IMR-90 (cell line): ENCODE measurements around the gene DLX2. TPM values are rescaled to one million over a fixed set of nuclear protein-coding genes. Genes with fewer than 3 reads are reported as not detected.

Source experiments
- ATAC-seq: fragments of 200-7000 bp; cut with Tn5 transposase; 2 replicates; pipeline ENCODE4 v1.9.1; 2020; ENCODE audit warnings: low read depth, mild to moderate bottlenecking, moderate library complexity
- BruUV-seq: library from RNA; stranded (reverse); fragments of 400-500 nt; replicated peaks from 2 replicates; lab custom pipeline; 2021; lab: Mats Ljungman, UMichigan
- CTCF ChIA-PET: fragments of 300-600 bp; formaldehyde crosslinking; extraction: SDS; loops from one replicate; lab custom pipeline; 2021; ENCODE audit warnings: antibody characterized with exemption; lab: Yijun Ruan, JAX
- POLR2A ChIA-PET: fragments of 300-600 bp; sonication (Branson Sonifier 250); formaldehyde crosslinking; loops from one replicate; lab custom pipeline; 2022; ENCODE audit warnings: antibody characterized with exemption; ENCODE audit not compliant: unreplicated experiment; lab: Charles Lee
- DNase-seq: peaks from one replicate; pipeline ENCODE4 v3.0.0; 2013
- H2AFZ ChIP-seq: replicated peaks from 2 replicates; pipeline ENCODE3; 2013; ENCODE audit warnings: low read length, mild to moderate bottlenecking; ENCODE audit not compliant: poor library complexity
- H2AK5ac ChIP-seq: 2 replicates; pipeline ENCODE4 v1.6.1; 2013; ENCODE audit warnings: low read depth, low read length, inconsistent platforms
- H2AK9ac ChIP-seq: replicated peaks from 2 replicates; pipeline ENCODE3; 2013; ENCODE audit warnings: mild to moderate bottlenecking, low read depth, low read length, moderate library complexity; ENCODE audit not compliant: poor library complexity
- H2BK120ac ChIP-seq: 2 replicates; pipeline ENCODE4 v1.6.1; 2013; ENCODE audit warnings: low read depth, low read length, inconsistent platforms
- H2BK15ac ChIP-seq: 3 replicates; pipeline ENCODE4 v1.6.1; 2013; ENCODE audit warnings: low read depth, low read length, inconsistent platforms
- H2BK20ac ChIP-seq: 2 replicates; pipeline ENCODE4 v1.6.1; 2013; ENCODE audit warnings: low read depth, mild to moderate bottlenecking, inconsistent platforms, low read length, moderate library complexity
- H2BK5ac ChIP-seq: 2 replicates; pipeline ENCODE4 v1.6.1; 2013; ENCODE audit warnings: mild to moderate bottlenecking, low read depth, low read length, inconsistent platforms; ENCODE audit not compliant: poor library complexity, severe bottlenecking
- H3K14ac ChIP-seq: replicated peaks from 2 replicates; pipeline ENCODE4 v1.6.1; 2013; ENCODE audit warnings: low read depth, low read length, inconsistent platforms
- H3K18ac ChIP-seq: 2 replicates; pipeline ENCODE4 v1.6.1; 2013; ENCODE audit warnings: low read depth, low read length, control low read depth
- H3K23ac ChIP-seq: 2 replicates; pipeline ENCODE4 v1.6.1; 2013; ENCODE audit warnings: low read depth, low read length, inconsistent platforms
- H3K27ac ChIP-seq: 2 replicates; pipeline ENCODE4 v1.5.1; 2013; ENCODE audit warnings: mild to moderate bottlenecking, control low read depth, low read length; ENCODE audit not compliant: insufficient read depth
- H3K27me3 ChIP-seq: 2 replicates; pipeline ENCODE4 v1.6.1; 2013; ENCODE audit warnings: low read length; ENCODE audit not compliant: control insufficient read depth, insufficient read depth
- H3K36me3 ChIP-seq: 2 replicates; pipeline ENCODE4 v1.6.1; 2013; ENCODE audit warnings: low read length, mixed read lengths; ENCODE audit not compliant: control insufficient read depth, insufficient read depth
- H3K4ac ChIP-seq: 2 replicates; pipeline ENCODE4 v1.6.1; 2013; ENCODE audit warnings: low read depth, low read length, inconsistent platforms
- H3K4me1 ChIP-seq: 2 replicates; pipeline ENCODE4 v1.6.1; 2013; ENCODE audit warnings: low read length, mixed read lengths; ENCODE audit not compliant: control insufficient read depth, insufficient read depth
- H3K4me2 ChIP-seq: 2 replicates; pipeline ENCODE4 v1.6.1; 2013; ENCODE audit warnings: low read depth, mild to moderate bottlenecking, control low read depth, low read length, moderate library complexity
- H3K4me3 ChIP-seq: 2 replicates; pipeline ENCODE4 v1.5.1; 2013; ENCODE audit warnings: low read depth, mild to moderate bottlenecking, control low read depth, low read length, moderate library complexity; ENCODE audit not compliant: insufficient read depth
- H3K56ac ChIP-seq: 2 replicates; pipeline ENCODE4 v1.6.1; 2013; ENCODE audit warnings: low read length, inconsistent platforms; ENCODE audit not compliant: insufficient read depth; ENCODE audit errors: extremely low read depth
- H3K79me1 ChIP-seq, 2 experiments: 2 replicates each; pipeline ENCODE4 v1.6.1; 2013; ENCODE audit warnings: low read length in 2 of 2, inconsistent platforms in 1 of 2, low read depth in 1 of 2
- H3K9ac ChIP-seq: 2 replicates; pipeline ENCODE4 v1.6.1; 2013; ENCODE audit warnings: low read depth, low read length, control low read depth
- H3K9me1 ChIP-seq: 2 replicates; pipeline ENCODE4 v1.6.1; 2013; ENCODE audit warnings: low read length, inconsistent platforms; ENCODE audit not compliant: insufficient read depth
- H3K9me3 ChIP-seq: 2 replicates; pipeline ENCODE4 v1.6.1; 2013; ENCODE audit warnings: low read length; ENCODE audit not compliant: control insufficient read depth, insufficient read depth
- H4K20me1 ChIP-seq: 2 replicates; pipeline ENCODE4 v1.6.1; 2013; ENCODE audit warnings: low read length, inconsistent platforms; ENCODE audit not compliant: insufficient read depth
- H4K5ac ChIP-seq: 2 replicates; pipeline ENCODE4 v1.6.1; 2013; ENCODE audit warnings: mild to moderate bottlenecking, low read depth, low read length, control low read depth
- H4K8ac ChIP-seq, 2 experiments: 2 replicates each; pipeline ENCODE4 v1.6.1; 2013; ENCODE audit warnings: low read depth in 2 of 2, low read length in 2 of 2, control low read depth in 1 of 2, inconsistent platforms in 1 of 2
- H4K91ac ChIP-seq: 2 replicates; pipeline ENCODE4 v1.6.1; 2013; ENCODE audit warnings: low read depth, low read length, inconsistent platforms; ENCODE audit not compliant: insufficient read depth
- BHLHE40 ChIP-seq: fragments of 150-350 bp; IDR thresholded peaks from 2 replicates; pipeline ENCODE4 v1.6.1; 2016; ENCODE audit warnings: mild to moderate bottlenecking, low read depth, low read length
- CEBPB ChIP-seq: IDR thresholded peaks from 2 replicates; pipeline ENCODE4 v1.6.1; 2012; ENCODE audit warnings: low read depth, low read length, improper control_type of control experiment
- CHD1 ChIP-seq: IDR thresholded peaks from 2 replicates; pipeline ENCODE4 v1.6.1; 2012; ENCODE audit warnings: low read depth, low read length, improper control_type of control experiment
- FOS ChIP-seq: fragments of 150-350 bp; IDR thresholded peaks from 2 replicates; pipeline ENCODE4 v1.6.1; 2016; ENCODE audit warnings: low read depth, low read length
- MAFK ChIP-seq: IDR thresholded peaks from 2 replicates; pipeline ENCODE4 v1.6.1; 2012; ENCODE audit warnings: low read depth, low read length, improper control_type of control experiment
- MAZ ChIP-seq: IDR thresholded peaks from 2 replicates; pipeline ENCODE4 v1.6.1; 2012; ENCODE audit warnings: low read depth, mild to moderate bottlenecking, low read length, improper control_type of control experiment, moderate library complexity, borderline replicate concordance
- MXI1 ChIP-seq: IDR thresholded peaks from 2 replicates; pipeline ENCODE4 v1.6.1; 2012; ENCODE audit warnings: low read depth, mild to moderate bottlenecking, low read length, moderate library complexity, borderline replicate concordance
- NFE2L2 ChIP-seq: fragments of 150-350 bp; IDR thresholded peaks from 2 replicates; pipeline ENCODE4 v1.6.1; 2016; ENCODE audit warnings: low read depth, mild to moderate bottlenecking, low read length
- POLR2A ChIP-seq: IDR thresholded peaks from 2 replicates; pipeline ENCODE4 v1.6.1; 2012; ENCODE audit warnings: mild to moderate bottlenecking, low read depth, low read length
- RAD21 ChIP-seq: IDR thresholded peaks from 2 replicates; pipeline ENCODE4 v1.6.1; 2012; ENCODE audit warnings: low read length, improper control_type of control experiment
- RCOR1 ChIP-seq: IDR thresholded peaks from 2 replicates; pipeline ENCODE4 v1.6.1; 2012; ENCODE audit warnings: mild to moderate bottlenecking, low read length, improper control_type of control experiment; ENCODE audit not compliant: insufficient replicate concordance
- SMC3 ChIP-seq: fragments of 150-350 bp; IDR thresholded peaks from 2 replicates; pipeline ENCODE4 v1.6.1; 2016; ENCODE audit warnings: low read depth, mild to moderate bottlenecking, antibody characterized with exemption, low read length, moderate library complexity
- USF2 ChIP-seq: fragments of 150-350 bp; IDR thresholded peaks from 2 replicates; pipeline ENCODE4 v1.6.1; 2017; ENCODE audit warnings: mild to moderate bottlenecking, antibody characterized with exemption, low read length, low read depth
- WGBS, 2 experiments: methylation state at CpG; one replicate each; pipeline versions ENCODE4 v1.1.5 to v1.1.7; 2013; ENCODE audit warnings: missing lambda C conversion rate in 2 of 2; ENCODE audit not compliant: insufficient read length in 1 of 2; ENCODE audit errors: extremely low coverage in 2 of 2; 5-methylcytosine and 5-hydroxymethylcytosine counted together
- dilution Hi-C: fragments of 300-500 bp; cut with HindIII; formaldehyde crosslinking; loops from one replicate; pipeline ENCODE4 v1.14.3; 2018; ENCODE audit warnings: low sequenced_read_pairs; ENCODE audit not compliant: unreplicated experiment
- in situ Hi-C: fragments of 300-500 bp; cut with MboI; formaldehyde crosslinking; loops from 3 replicates; pipeline ENCODE4 v1.14.3; 2019; ENCODE audit warnings: low sequenced_read_pairs, inconsistent platforms, mixed read lengths
- intact Hi-C: fragments of 100-400 bp; cut with micrococcal nuclease; formaldehyde crosslinking; loops from 2 replicates; pipeline ENCODE4 v1.10.0; 2022
- polyA plus RNA-seq, 3 experiments: library from polyadenylated mRNA; depleted of rRNA; stranded (reverse); fragments of >200 nt; gene quantifications; 2 replicates each; pipeline ENCODE4 v1.2.3, GENCODE V29; 2012; ENCODE audit warnings: low replicate concordance in 1 of 3
- total RNA-seq: library from RNA; depleted of rRNA; stranded (reverse); fragments of >200 nt; gene quantifications from 2 replicates; pipeline ENCODE4 v1.2.3, GENCODE V29; 2012
- TF ChIP-seq, protein P1 (sequence below): fragments of 150-350 bp; IDR thresholded peaks from 2 replicates; pipeline ENCODE4 v1.6.1; 2016; ENCODE audit warnings: low read depth, mild to moderate bottlenecking, low read length, moderate library complexity, borderline replicate concordance
- TF ChIP-seq, protein P2 (sequence below): conservative IDR thresholded peaks from 2 replicates; pipeline ENCODE4 v1.5.1; 2012; ENCODE audit warnings: mild to moderate bottlenecking, low read depth, low read length, improper control_type of control experiment

The DLX2 gene
- total and polyA plus RNA-seq, 2 of the 4 experiments (the other 2 are of a cell fraction): 0.38 TPM; not detected in 1

- CTCF ChIA-PET: interaction anchor here (1.6 kb wide), 1 partner anchor 10 kb away, joined by 3 read pairs; no protein-coding TSS in a partner anchor
- 50% methylated on average over 1 of the region's 2 CpGs; no CpG with 5 or more reads in 1 of the 2 experiments for WGBS, 2 experiments
- Histone ChIP-seq H3K4me2 (no peak overlapping the region), H4K8ac (no peak overlapping the region), H3K9ac (no peak overlapping the region), H3K23ac (no peak overlapping the region), H2BK5ac (no peak overlapping the region), H3K4ac (no peak overlapping the region), H2AK9ac (no peak overlapping the region), H3K27ac (no peak overlapping the region), H2AK5ac (no peak overlapping the region), H3K27me3 (no peaks in the 10 kb centered on the region), H4K20me1 (no peaks in the 10 kb centered on the region), H3K14ac (no peak overlapping the region), H4K5ac (no peak overlapping the region), H3K9me3 (no peaks in the 10 kb centered on the region), H4K91ac (no peak overlapping the region), H3K4me3 (no peak overlapping the region), H2BK120ac (no peak overlapping the region), H3K56ac (no peak overlapping the region), H3K79me1 (no peaks in the 10 kb centered on the region), H3K18ac (no peak overlapping the region), H3K4me1 (no peaks in the 10 kb centered on the region), H3K9me1 (0 out of 2 replicates have a peak, but pooled peaks cover 3% of the 10 kb centered on the region), H2BK20ac (no peak overlapping the region), H2AFZ (no peak overlapping the region), H2BK15ac (no peak overlapping the region; the same call in 2 of the 3 replicates), H3K36me3 (no peaks in the 10 kb centered on the region)
- BruUV-seq: no TSS peak
- in situ Hi-C loops: no loop called here
- intact Hi-C loops: no loop called here
- dilution Hi-C loops: no loop called here
- POLR2A ChIA-PET: no interaction called here
- TF ChIP-seq BHLHE40 (no peak), RAD21 (no peak), POLR2A (no peak), FOS (no peak), MAFK (no peak), MXI1 (no peak), SMC3 (no peak), CEBPB (no peak), RCOR1 (no peak), USF2 (no peak), NFE2L2 (no peak), CHD1 (no peak), MAZ (no peak)
- TF ChIP-seq, protein P1, sequence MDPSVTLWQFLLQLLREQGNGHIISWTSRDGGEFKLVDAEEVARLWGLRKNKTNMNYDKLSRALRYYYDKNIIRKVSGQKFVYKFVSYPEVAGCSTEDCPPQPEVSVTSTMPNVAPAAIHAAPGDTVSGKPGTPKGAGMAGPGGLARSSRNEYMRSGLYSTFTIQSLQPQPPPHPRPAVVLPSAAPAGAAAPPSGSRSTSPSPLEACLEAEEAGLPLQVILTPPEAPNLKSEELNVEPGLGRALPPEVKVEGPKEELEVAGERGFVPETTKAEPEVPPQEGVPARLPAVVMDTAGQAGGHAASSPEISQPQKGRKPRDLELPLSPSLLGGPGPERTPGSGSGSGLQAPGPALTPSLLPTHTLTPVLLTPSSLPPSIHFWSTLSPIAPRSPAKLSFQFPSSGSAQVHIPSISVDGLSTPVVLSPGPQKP: no peak
- TF ChIP-seq, protein P2, sequence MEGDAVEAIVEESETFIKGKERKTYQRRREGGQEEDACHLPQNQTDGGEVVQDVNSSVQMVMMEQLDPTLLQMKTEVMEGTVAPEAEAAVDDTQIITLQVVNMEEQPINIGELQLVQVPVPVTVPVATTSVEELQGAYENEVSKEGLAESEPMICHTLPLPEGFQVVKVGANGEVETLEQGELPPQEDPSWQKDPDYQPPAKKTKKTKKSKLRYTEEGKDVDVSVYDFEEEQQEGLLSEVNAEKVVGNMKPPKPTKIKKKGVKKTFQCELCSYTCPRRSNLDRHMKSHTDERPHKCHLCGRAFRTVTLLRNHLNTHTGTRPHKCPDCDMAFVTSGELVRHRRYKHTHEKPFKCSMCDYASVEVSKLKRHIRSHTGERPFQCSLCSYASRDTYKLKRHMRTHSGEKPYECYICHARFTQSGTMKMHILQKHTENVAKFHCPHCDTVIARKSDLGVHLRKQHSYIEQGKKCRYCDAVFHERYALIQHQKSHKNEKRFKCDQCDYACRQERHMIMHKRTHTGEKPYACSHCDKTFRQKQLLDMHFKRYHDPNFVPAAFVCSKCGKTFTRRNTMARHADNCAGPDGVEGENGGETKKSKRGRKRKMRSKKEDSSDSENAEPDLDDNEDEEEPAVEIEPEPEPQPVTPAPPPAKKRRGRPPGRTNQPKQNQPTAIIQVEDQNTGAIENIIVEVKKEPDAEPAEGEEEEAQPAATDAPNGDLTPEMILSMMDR: no peak
- DNase-seq (no peak), ATAC-seq (no peak)
These were observed 46.4 kb downstream of the DLX2 start for GRCh38 chr2:172056293-172056692.
